Measurements from ENCODE around the gene TNFRSF1A.

TNFRSF1A gene

DNA sequence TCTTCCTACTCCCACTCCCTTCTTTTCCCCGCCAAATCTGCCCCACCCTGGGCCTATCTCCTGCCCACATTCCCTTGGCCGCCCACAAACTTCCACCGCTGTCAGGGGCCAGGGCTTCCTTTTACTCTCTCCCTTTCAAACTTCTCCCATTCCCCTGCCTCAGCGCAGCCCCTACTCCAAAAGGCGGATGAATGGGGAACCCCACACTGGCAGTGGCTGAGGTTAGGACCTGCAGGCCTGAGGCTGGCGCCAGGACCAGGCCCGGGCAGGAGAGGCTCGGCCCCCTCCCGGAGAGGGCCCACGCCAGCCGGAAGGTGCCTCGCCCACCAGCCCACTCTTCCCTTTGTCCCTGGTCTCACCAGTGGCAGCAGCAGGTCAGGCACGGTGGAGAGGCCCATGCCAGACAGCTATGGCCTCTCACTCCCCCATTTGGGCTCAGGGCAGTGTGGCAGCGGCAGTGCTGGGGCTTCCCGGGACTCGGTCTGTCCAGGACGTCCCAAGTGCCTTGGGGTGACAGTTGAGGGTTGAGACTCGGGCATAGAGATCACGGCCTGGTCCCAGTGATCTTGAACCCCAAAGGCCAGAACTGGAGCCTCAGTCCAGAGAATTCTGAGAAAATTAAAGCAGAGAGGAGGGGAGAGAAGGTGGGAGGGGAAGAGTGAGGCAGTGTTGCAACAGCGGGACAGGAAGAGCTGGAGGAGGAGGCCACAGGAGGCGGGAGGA, at the start of gene TNFRSF1A:
Gene TNFRSF1A (minus strand): TSS at position 660 of the 723 bp plus-strand sequence. CDS start 262 bp downstream, at position 398.
- no peak for DNase-seq (ENCODE audit: low read depth)
- H3K4me3 ChIP-seq (ENCODE audit: low read length), result peak within 1 kb of the TSS; percentile 95
- TF ChIP-seq, protein P1, sequence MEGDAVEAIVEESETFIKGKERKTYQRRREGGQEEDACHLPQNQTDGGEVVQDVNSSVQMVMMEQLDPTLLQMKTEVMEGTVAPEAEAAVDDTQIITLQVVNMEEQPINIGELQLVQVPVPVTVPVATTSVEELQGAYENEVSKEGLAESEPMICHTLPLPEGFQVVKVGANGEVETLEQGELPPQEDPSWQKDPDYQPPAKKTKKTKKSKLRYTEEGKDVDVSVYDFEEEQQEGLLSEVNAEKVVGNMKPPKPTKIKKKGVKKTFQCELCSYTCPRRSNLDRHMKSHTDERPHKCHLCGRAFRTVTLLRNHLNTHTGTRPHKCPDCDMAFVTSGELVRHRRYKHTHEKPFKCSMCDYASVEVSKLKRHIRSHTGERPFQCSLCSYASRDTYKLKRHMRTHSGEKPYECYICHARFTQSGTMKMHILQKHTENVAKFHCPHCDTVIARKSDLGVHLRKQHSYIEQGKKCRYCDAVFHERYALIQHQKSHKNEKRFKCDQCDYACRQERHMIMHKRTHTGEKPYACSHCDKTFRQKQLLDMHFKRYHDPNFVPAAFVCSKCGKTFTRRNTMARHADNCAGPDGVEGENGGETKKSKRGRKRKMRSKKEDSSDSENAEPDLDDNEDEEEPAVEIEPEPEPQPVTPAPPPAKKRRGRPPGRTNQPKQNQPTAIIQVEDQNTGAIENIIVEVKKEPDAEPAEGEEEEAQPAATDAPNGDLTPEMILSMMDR (conservative IDR thresholded peaks at IDR 0.05; ENCODE audit: low read depth, low read length), result no peak

DNA sequence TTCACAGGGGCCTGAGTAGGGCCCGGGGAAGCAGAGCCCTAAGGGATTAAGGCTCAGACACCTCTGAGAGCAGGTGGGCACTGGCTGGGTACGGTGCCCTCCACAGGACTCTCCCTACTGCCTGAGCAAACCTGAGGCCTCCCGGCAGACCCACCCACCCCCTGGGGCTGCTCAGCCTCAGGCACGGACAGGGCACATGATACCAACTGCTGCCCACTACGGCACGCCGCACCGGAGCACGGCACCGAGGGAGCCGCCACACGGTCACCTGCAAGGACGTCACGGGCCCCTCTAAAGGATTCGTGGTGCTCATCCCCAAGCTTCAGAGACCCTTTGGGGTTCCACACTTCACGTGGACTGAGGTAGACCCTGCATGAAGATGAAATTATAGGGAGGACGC, 49.1 kb upstream of the TNFRSF1A start:
- TF ChIP-seq, protein P1 (conservative IDR thresholded peaks at IDR 0.05; ENCODE audit: low read depth, low read length), result no peak
- DNase-seq (ENCODE audit: low read depth), result no peak
- H3K4me3 ChIP-seq (ENCODE audit: low read length), result no peak overlapping the region

DNA sequence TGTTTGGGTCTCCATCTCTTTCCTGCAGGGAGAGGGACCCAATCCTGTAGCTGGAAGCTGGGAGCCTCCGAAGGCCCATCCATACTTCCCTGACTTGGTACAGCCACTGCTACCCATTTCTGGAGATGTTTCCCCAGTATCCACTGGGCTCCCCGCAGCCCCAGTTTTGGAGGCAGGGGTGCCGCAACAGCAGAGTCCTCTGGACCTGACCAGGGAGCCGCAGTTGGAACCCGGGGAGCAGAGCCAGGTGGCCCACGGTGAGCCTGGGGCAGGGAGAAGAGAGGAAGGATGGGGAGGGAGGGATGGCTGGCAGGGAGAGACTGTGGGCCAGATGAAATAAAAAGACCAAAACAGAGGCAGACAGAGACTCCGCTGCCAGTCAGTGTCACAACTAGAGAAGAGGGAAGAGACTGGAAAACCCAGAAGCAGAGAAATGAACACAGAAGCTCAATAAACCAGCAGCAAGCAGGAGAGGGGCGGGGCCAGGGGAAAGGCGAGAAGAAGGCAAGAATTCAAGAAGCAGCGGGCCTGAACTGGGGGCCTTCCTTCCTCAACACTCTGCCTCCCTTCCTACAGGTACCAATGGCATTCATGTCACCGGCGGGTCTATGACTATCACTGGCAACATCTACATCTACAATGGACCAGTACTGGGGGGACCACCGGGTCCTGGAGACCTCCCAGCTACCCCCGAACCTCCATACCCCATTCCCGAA, 48.4 kb upstream of the TNFRSF1A start:
- H3K4me3 ChIP-seq (ENCODE audit: low read length), result no peak overlapping the region
- no peak for DNase-seq (ENCODE audit: low read depth)
- TF ChIP-seq, protein P1 (conservative IDR thresholded peaks at IDR 0.05; ENCODE audit: low read depth, low read length), result no peak

DNA sequence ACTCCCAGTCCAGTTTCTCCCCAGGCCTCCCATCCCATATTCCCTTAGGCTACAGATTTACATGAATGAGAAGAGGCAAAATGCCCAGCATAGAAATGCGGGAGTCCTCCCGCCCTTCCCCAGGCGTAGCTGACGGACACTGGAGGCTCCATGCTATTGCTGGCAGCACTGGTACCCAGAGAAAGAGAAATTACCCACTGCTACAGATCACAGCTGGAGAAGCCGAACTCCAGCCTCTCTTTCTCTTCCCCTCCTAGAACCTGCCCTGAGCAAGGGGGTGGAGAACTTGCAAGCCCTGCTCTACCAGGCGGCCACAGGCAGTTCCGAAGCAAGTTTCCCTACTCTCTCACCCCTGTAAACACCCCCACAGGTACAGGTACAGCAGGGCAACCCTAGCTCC, 45.7 kb upstream of the TNFRSF1A start:
- TF ChIP-seq, protein P1 (conservative IDR thresholded peaks at IDR 0.05; ENCODE audit: low read depth, low read length), result no peak
- H3K4me3 ChIP-seq (ENCODE audit: low read length), result no peak overlapping the region
- DNase-seq (ENCODE audit: low read depth), result no peak

DNA sequence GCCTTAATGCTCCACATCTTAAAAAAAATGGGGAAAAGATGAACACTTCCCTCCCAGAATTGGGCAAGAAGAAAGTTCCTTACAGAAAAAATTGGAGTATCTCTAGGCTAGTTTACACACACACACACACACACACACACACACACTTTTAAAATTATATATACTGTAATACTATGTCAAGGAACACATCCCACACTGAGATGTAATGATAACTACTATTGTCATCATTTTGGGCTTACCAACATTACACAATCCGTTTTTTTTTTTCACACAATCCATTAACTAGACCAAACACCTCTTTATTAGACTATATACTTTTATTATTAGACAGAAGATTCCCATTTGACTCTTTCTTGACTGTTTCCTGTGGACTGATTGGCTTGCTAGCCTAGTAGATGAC, 44.6 kb upstream of the TNFRSF1A start:
- H3K4me3 ChIP-seq (ENCODE audit: low read length), result no peak overlapping the region
- DNase-seq (ENCODE audit: low read depth), result no peak
- TF ChIP-seq, protein P1 (conservative IDR thresholded peaks at IDR 0.05; ENCODE audit: low read depth, low read length), result no peak

DNA sequence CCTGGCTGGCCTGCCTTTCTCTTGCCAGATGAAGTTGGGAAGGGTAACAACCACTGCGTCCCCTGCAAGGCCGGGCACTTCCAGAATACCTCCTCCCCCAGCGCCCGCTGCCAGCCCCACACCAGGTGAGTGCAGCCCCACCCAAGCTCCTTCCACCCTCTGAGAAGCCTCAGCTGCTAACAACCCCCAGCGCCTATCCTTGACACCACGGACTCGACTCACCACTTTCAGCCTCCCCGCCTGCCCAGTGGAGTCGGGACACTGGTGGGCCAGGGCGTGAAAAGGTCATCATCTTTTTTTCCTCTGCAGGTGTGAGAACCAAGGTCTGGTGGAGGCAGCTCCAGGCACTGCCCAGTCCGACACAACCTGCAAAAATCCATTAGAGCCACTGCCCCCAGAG, 44.2 kb upstream of the TNFRSF1A start:
- H3K4me3 ChIP-seq (ENCODE audit: low read length), result no peak overlapping the region
- no peak for DNase-seq (ENCODE audit: low read depth)
- TF ChIP-seq, protein P1 (conservative IDR thresholded peaks at IDR 0.05; ENCODE audit: low read depth, low read length), result no peak

All from retinal pigment epithelial cell (primary cell).